Spleen (tissue), 11 donors: Measurements from ENCODE around the gene ATP1A2. TPM values are rescaled to one million over a fixed set of nuclear protein-coding genes. Genes with fewer than 3 reads are reported as not detected.

Experiments used
- DNase-seq: peaks from one replicate; pipeline ENCODE4 v3.0.0-alpha.2; 2020
- H3K27ac ChIP-seq, 8 donors: fragments of 200-600 bp; sonication (generic) in 7 of 8; 1 replicate in 4 of 8; 2 replicates in 4 of 8; pipeline versions ENCODE4 v1.5.0 to v1.8.0; 2016 to 2021; ENCODE audit warnings: inconsistent platforms in 4 of 8, mild to moderate bottlenecking in 4 of 8, moderate library complexity in 1 of 8
- H3K27me3 ChIP-seq, 7 donors: fragments of 200-600 bp; sonication (generic) in 6 of 7; replicated peaks in 1 of 7; 1 replicate in 4 of 7; 2 replicates in 3 of 7; pipeline versions ENCODE4 v1.5.0 to v1.8.0; 2016 to 2021; ENCODE audit warnings: inconsistent platforms in 3 of 7, mild to moderate bottlenecking in 1 of 7
- H3K36me3 ChIP-seq, 6 donors: fragments of 200-600 bp; sonication (generic) in 5 of 6; 1 replicate in 4 of 6; 2 replicates in 2 of 6; pipeline versions ENCODE4 v1.5.0 to v1.8.0; 2016 to 2021; ENCODE audit warnings: inconsistent platforms in 2 of 6
- H3K4me1 ChIP-seq, 6 donors: fragments of 200-600 bp; sonication (generic) in 5 of 6; 1 replicate in 3 of 6; 2 replicates in 3 of 6; pipeline versions ENCODE4 v1.5.0 to v1.8.0; 2016 to 2021; ENCODE audit warnings: inconsistent platforms in 3 of 6
- H3K4me3 ChIP-seq, 8 donors: fragments of 200-600 bp; sonication (generic) in 7 of 8; 1 replicate in 4 of 8; 2 replicates in 4 of 8; pipeline versions ENCODE4 v1.5.0 to v1.8.0; 2016 to 2021; ENCODE audit warnings: inconsistent platforms in 4 of 8, mild to moderate bottlenecking in 4 of 8, moderate library complexity in 2 of 8
- H3K9me3 ChIP-seq, 8 donors: fragments of 200-600 bp; sonication (generic) in 7 of 8; 1 replicate in 4 of 8; 2 replicates in 4 of 8; pipeline versions ENCODE4 v1.5.0 to v1.8.0; 2016 to 2021; ENCODE audit warnings: inconsistent platforms in 4 of 8
- CTCF ChIP-seq, 11 experiments: fragments of 200-600 bp in 7 of 11; fragments of 450-650 bp in 4 of 11; sonication (generic) in 4 of 11; IDR thresholded peaks in 8 of 11; conservative IDR thresholded peaks in 3 of 11; 1 replicate in 7 of 11; 2 replicates in 4 of 11; pipeline versions ENCODE4 v1.4.0 to v1.8.0; 2016 to 2021; ENCODE audit warnings: antibody characterized with exemption in 11 of 11, inconsistent platforms in 4 of 11, mild to moderate bottlenecking in 1 of 11
- POLR2A ChIP-seq, 3 donors: fragments of 450-650 bp; IDR thresholded peaks; one replicate each; pipeline ENCODE4 v1.5.1; 2017; ENCODE audit warnings: antibody characterized with exemption in 3 of 3, mild to moderate bottlenecking in 1 of 3
- POLR2AphosphoS5 ChIP-seq, 3 donors: sonication (generic); formaldehyde crosslinking; IDR thresholded peaks; one replicate each; pipeline ENCODE4 v1.5.1; 2017; ENCODE audit warnings: antibody characterized with exemption in 3 of 3
- WGBS, 5 donors: extraction: QIAGEN DNeasy Blood & Tissue Kit in 3 of 5; methylation state at CpG; one replicate each; pipeline versions ENCODE4 v1.1.5 to v1.1.7; 2013 to 2018; 5-methylcytosine and 5-hydroxymethylcytosine counted together
- intact Hi-C: fragments of 100-400 bp; cut with DNase I; formaldehyde crosslinking; loops from one replicate; pipeline ENCODE4 v1.15.0; 2023; ENCODE audit warnings: low total_unique reads
- polyA plus RNA-seq, 3 donors: library from polyadenylated mRNA; stranded (reverse); fragments of 200-250 nt; gene quantifications; one replicate each; pipeline ENCODE4 v1.2.1, GENCODE V29; 2013
- total RNA-seq, 7 donors: library from RNA; depleted of rRNA in 3 of 7; stranded (reverse); fragments of >200 nt in 3 of 7; fragmentation: NEBNext Ultra II Directional in 4 of 7; extraction: Animal tissue kit (Norgen Biotek cat#: 25700) in 4 of 7; gene quantifications; one replicate each; pipeline versions ENCODE4 v1.1.0 to v1.2.1, GENCODE V29; 2016 to 2021
- donor health status: healthy with polysubstance abuse.
- donor health status: DM: no; HTN: no; CAD: no; lungs with moderate emphysema.
- donor health status: DM: no; HTN: no; CAD: no.
- donor health status: Bipolar disorder and iron deficiency.
- donor health status: healthy.
- donor health status: DM: no; HTN: no; CAD: no.
- donor health status: DM: yes; HTN: yes; CAD: no.

ATP1A2 gene
- total and polyA plus RNA-seq, 10 donors = 0.13 to 19.1 (median 0.85) TPM

DNA sequence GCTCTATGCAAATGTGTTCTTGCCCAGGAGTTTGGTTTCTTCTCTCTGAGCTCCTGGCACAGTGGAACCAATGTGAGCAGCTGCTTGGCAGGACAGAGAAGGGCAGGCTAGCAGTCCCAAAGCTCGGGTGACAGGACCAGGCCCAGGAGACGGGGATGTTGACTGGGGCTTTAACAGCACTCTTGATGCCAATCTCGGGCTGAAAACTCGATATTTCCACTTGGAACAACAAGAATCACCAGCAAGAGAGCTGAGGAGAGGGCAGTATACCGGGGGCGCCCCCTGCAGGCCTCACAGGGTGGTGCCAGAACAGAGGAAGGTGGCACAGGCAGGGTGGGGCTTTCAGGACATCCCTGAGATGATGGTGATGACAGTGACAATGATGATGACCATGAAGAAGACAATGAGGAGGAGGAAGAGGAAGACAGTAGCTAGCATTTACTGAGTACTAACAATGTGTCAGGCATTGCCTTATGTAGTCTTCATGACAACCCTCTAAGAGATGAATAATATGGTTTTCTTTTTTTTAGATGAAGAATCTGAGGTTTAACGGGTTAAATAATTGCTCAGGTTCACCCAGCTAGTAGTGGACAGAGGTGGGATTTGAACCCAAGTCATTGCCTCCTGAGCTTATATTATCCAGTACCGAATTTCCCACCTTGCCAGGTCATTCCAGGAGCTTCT, 36.9 kb upstream of the ATP1A2 start:
- Histone ChIP-seq H3K27ac (no peak overlapping the region), H3K4me3 (no peak overlapping the region), H3K27me3 (peaks cover 0 to 68% (median 39%) of the 10 kb centered on the region in 7 donors), H3K36me3 (no peaks in the 10 kb centered on the region), H3K4me1 (peaks cover 0 to 8% (median 3%) of the 10 kb centered on the region in 6 donors), H3K9me3 (no peaks in the 10 kb centered on the region)
- DNase-seq = peak; percentile 77
- intact Hi-C loops = no loop called here
- TF ChIP-seq POLR2AphosphoS5 (IDR thresholded peaks at IDR 0.05) (no peak), CTCF (IDR thresholded peaks at IDR 0.05 in 8 of 11, conservative IDR thresholded peaks at IDR 0.05 in 3 of 11) (peak; percentile 34 to 80 (median 63)), POLR2A (IDR thresholded peaks at IDR 0.05) (no peak)
- 16 to 23% (median 18%) methylated on average over 6 to 8 of the region's 8 CpGs for WGBS, 5 donors

- 64 to 72% (median 71%) methylated on average over 4 of the region's 4 CpGs for WGBS, 5 donors
- Histone ChIP-seq H3K4me3 (no peak overlapping the region), H3K36me3 (no peaks in the 10 kb centered on the region), H3K27me3 (peaks cover 0 to 76% (median 42%) of the 10 kb centered on the region in 7 donors), H3K27ac (no peak overlapping the region), H3K9me3 (no peaks in the 10 kb centered on the region), H3K4me1 (peaks cover 0 to 16% (median 10%) of the 10 kb centered on the region in 6 donors)
- intact Hi-C loops = no loop called here
- TF ChIP-seq CTCF (IDR thresholded peaks at IDR 0.05 in 8 of 11, conservative IDR thresholded peaks at IDR 0.05 in 3 of 11) (no peak), POLR2AphosphoS5 (IDR thresholded peaks at IDR 0.05) (no peak), POLR2A (IDR thresholded peaks at IDR 0.05) (no peak)
- DNase-seq = no peak
These were observed 36.1 kb upstream of the ATP1A2 start for GRCh38 chr1:160079448-160079847.

DNA sequence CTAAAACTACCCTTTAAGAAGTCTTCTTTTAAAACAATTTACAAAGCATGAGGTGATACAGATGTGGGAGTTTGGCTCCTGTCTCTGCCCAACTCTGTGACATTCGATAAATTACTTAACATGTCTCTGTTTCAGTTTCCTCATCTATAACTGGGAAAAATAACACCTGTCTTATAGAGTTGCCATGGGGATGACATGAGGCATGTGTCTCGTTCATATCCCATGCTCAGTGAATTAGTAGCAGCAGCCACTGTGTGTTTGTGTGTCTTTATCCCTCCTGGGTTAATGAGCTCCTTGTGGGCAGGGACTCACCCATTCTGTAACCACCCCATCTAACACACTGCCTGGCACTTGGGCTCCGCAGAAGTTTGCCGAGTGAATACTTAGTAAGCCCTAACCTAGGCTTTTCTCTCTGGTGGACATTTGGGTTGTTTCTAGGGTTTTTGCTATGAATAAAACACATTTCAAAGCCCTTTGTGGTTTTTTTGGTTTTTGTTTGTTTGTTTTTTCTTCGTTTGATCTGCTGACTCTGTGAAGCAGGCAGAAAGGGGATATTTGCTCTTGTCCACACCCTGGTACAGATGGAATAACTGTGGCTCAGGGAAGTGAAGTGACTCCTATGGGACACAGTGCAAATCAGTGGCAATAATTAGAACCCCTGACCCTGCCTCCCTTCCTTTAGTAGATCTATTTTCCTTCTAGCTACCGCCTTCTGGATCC, 35.0 kb upstream of the ATP1A2 start:
- WGBS, 5 donors = 49 to 65% (median 61%) methylated on average over 6 of the region's 6 CpGs
- Histone ChIP-seq H3K4me3 (no peak overlapping the region), H3K27ac (no peak overlapping the region), H3K27me3 (peaks cover 0 to 80% (median 42%) of the 10 kb centered on the region in 7 donors), H3K36me3 (no peaks in the 10 kb centered on the region), H3K9me3 (no peaks in the 10 kb centered on the region), H3K4me1 (peaks cover 0 to 17% (median 10%) of the 10 kb centered on the region in 6 donors)
- DNase-seq = peak; percentile 36
- intact Hi-C loops = no loop called here
- TF ChIP-seq POLR2AphosphoS5 (IDR thresholded peaks at IDR 0.05) = no peak
- TF ChIP-seq POLR2A (IDR thresholded peaks at IDR 0.05) = no peak

GRCh38 chr1:160081261-160081936, 34.2 kb upstream of the ATP1A2 start, which contains the start of gene KCNJ9:
Gene KCNJ9, plus strand, starts transcription at chr1:160081538. Its CDS starts 2,493 bp downstream, at chr1:160084031.
- no peaks in the 10 kb centered on the region for H3K9me3 ChIP-seq
- intact Hi-C loops = no loop called here
- H3K27me3 ChIP-seq = peaks cover 0 to 73% (median 42%) of the 10 kb centered on the region in 7 donors
- no peak within 1 kb of the TSS for H3K4me3 ChIP-seq
- no peak for TF ChIP-seq POLR2AphosphoS5 (IDR thresholded peaks at IDR 0.05)
- no peak for TF ChIP-seq CTCF (IDR thresholded peaks at IDR 0.05 in 8 of 11, conservative IDR thresholded peaks at IDR 0.05 in 3 of 11)
- TF ChIP-seq POLR2A (IDR thresholded peaks at IDR 0.05) = no peak
- no peak within 1 kb of the TSS for H3K27ac ChIP-seq
- H3K36me3 ChIP-seq = no peaks in the 10 kb centered on the region
- WGBS, 5 donors = 19 to 43% (median 22%) methylated on average over 13 to 14 of the region's 14 CpGs
- peak; percentile 46 for DNase-seq
- H3K4me1 ChIP-seq = peaks cover 0 to 17% (median 10%) of the 10 kb centered on the region in 6 donors
